Neural progenitor cell (in vitro differentiated cells): ENCODE measurements around the gene BCR.

Experiments used
- CTCF ChIP-seq: fragments of 200-600 bp; sonication (generic); IDR thresholded peaks from 2 replicates; pipeline ENCODE4 v1.5.1; 2017; ENCODE audit warnings: antibody characterized with exemption, mild to moderate bottlenecking
- EZH2 ChIP-seq: fragments of 200-600 bp; sonication (generic); IDR thresholded peaks from 2 replicates; pipeline ENCODE4 v1.6.1; 2017; ENCODE audit warnings: antibody characterized with exemption, mild to moderate bottlenecking, moderate library complexity
- EZH2phosphoT487 ChIP-seq: fragments of 200-600 bp; sonication (generic); IDR thresholded peaks from 2 replicates; pipeline ENCODE4 v1.6.1; 2017; ENCODE audit warnings: antibody characterized with exemption

DNA sequence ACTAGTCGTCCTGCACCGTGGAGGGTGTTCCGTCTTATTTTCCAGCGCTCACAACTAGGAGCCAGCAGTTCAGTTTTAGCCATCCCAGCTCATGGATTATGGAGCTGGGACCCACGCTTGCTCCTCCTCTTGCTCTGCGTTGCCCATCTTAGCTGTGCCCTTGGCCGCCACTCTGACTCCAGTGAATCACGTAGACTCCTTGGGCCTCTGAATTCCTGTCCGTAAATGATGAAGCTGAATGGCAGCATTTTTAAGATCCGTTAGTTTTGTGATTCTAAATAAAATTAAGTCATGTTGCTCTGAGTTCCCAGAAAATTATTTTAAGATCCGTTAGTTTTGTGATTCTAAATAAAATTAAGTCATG lies 23.8 kb downstream of the BCR start:
- TF ChIP-seq CTCF (no peak), EZH2 (no peak), EZH2phosphoT487 (no peak)
